CD4-positive, alpha-beta T cell (primary cell): ENCODE results near the gene FUT6. TPM values are rescaled to one million over a fixed set of nuclear protein-coding genes. Genes with fewer than 3 reads are reported as not detected.
A peak's percentile ranks its signal among the peaks of the same experiment; 100 is the strongest.

Source experiments
- ATAC-seq: fragments of 200-7000 bp; cut with Tn5 transposase; one replicate; pipeline ENCODE4 v1.10.0; 2022; ENCODE audit warnings: mild to moderate bottlenecking; ENCODE audit not compliant: poor library complexity
- CTCF ChIA-PET: fragments of 350-600 bp; sonication (Branson Sonifier 250); formaldehyde crosslinking; loops from one replicate; lab custom pipeline; 2021; ENCODE audit warnings: antibody characterized with exemption, inconsistent platforms; lab: Charles Lee
- POLR2A ChIA-PET: fragments of 350-600 bp; sonication (Branson Sonifier 250); formaldehyde crosslinking; loops from one replicate; lab custom pipeline; 2021; ENCODE audit warnings: antibody characterized with exemption, inconsistent platforms; lab: Charles Lee
- DNase-seq, 14 experiments: peaks; one replicate each; pipeline ENCODE4 v3.0.0-alpha.2; 2013 to 2020; ENCODE audit warnings: mixed read lengths in 2 of 14
- H3K27ac ChIP-seq, 2 donors: one replicate each; pipeline versions ENCODE4 v1.5.1 to v1.7.0; 2013; ENCODE audit warnings: low read length in 2 of 2, low read depth in 1 of 2, mild to moderate bottlenecking in 1 of 2
- H3K27me3 ChIP-seq, 2 experiments: 1 replicate in 1 of 2; 2 replicates in 1 of 2; pipeline versions ENCODE4 v1.6.1 to v1.7.0; 2013; ENCODE audit warnings: low read length in 2 of 2, control low read depth in 1 of 2, mild to moderate bottlenecking in 1 of 2, moderate library complexity in 1 of 2; ENCODE audit not compliant: insufficient read depth in 2 of 2, control insufficient read depth in 1 of 2
- H3K36me3 ChIP-seq: one replicate; pipeline ENCODE4 v1.6.1; 2013; ENCODE audit warnings: low read length, control low read depth; ENCODE audit not compliant: insufficient read depth
- H3K4me1 ChIP-seq: one replicate; pipeline ENCODE4 v1.6.1; 2013; ENCODE audit warnings: low read length, control low read depth; ENCODE audit not compliant: insufficient read depth
- H3K4me3 ChIP-seq: one replicate; pipeline ENCODE4 v1.5.1; 2013; ENCODE audit warnings: mild to moderate bottlenecking, low read length, moderate library complexity
- H3K9me3 ChIP-seq, 2 experiments: 1 replicate in 1 of 2; 2 replicates in 1 of 2; pipeline versions ENCODE4 v1.6.1 to v1.7.0; 2013; ENCODE audit warnings: low read length in 2 of 2, mild to moderate bottlenecking in 2 of 2, control low read depth in 1 of 2, moderate library complexity in 1 of 2; ENCODE audit not compliant: control insufficient read depth in 1 of 2, insufficient read depth in 1 of 2
- H3K27ac Mint-ChIP-seq: one replicate; pipeline ENCODE4 v1.8.0; 2020; ENCODE audit warnings: mixed read lengths
- H3K27me3 Mint-ChIP-seq: one replicate; pipeline ENCODE4 v1.8.0; 2021; ENCODE audit warnings: mixed read lengths
- H3K36me3 Mint-ChIP-seq: one replicate; pipeline ENCODE4 v1.8.0; 2021; ENCODE audit warnings: low read depth, mixed read lengths
- H3K4me1 Mint-ChIP-seq: one replicate; pipeline ENCODE4 v1.8.0; 2021; ENCODE audit warnings: low read depth, mixed read lengths
- H3K4me3 Mint-ChIP-seq: one replicate; pipeline ENCODE4 v1.8.0; 2020; ENCODE audit warnings: mild to moderate bottlenecking, mixed read lengths
- H3K9me3 Mint-ChIP-seq: one replicate; pipeline ENCODE4 v1.8.0; 2020; ENCODE audit warnings: mixed read lengths
- CTCF ChIP-seq: fragments of 200-600 bp; IDR thresholded peaks from one replicate; pipeline ENCODE4 v1.8.0; 2022; ENCODE audit warnings: antibody characterized with exemption, mild to moderate bottlenecking
- intact Hi-C, 2 experiments: fragments of 100-400 bp; cut with DNase I in 1 of 2; cut with micrococcal nuclease in 1 of 2; formaldehyde crosslinking; loops; one replicate each; pipeline versions ENCODE4 v1.15.1 to v1.9.0; 2023 to 2025; cut with DNase I, micrococcal nuclease
- total RNA-seq, 174 experiments: library from RNA in 2 of 174; stranded (reverse) in 2 of 174; gene quantifications; one replicate each; pipeline ENCODE4 v1.2.3 and lab custom pipeline; 2021 to 2026

FUT6 gene
- total RNA-seq, 2 experiments from 2014 or later: 0.17 TPM; not detected in 1

- CTCF ChIA-PET: no interaction called here
- H3K4me1 Mint-ChIP-seq: peaks cover 18% of the 10 kb centered on the region
- peaks cover 0 to 19% of the 10 kb centered on the region in 2 experiments for H3K9me3 ChIP-seq
- POLR2A ChIA-PET: interaction anchor here (0.7 kb wide), 1 partner anchor 23 kb away, joined by 3 read pairs; no protein-coding TSS in a partner anchor
- H3K27me3 ChIP-seq: peaks cover 16 to 19% of the 10 kb centered on the region in 2 experiments
- ATAC-seq: peak; percentile 24
- no peaks in the 10 kb centered on the region for H3K36me3 ChIP-seq
- peak; percentile 65 for TF ChIP-seq CTCF
- H3K4me3 ChIP-seq: peak overlapping the region; percentile 30
- intact Hi-C loops: loop anchor here in 1 of 2 experiments (2.0 to 5.0 kb wide), 3 partner anchors 19 to 172 kb away; partner anchors contain the start of gene RANBP3
- H3K9me3 Mint-ChIP-seq: no peaks in the 10 kb centered on the region
- H3K36me3 Mint-ChIP-seq: no peaks in the 10 kb centered on the region
- no peak overlapping the region for H3K27ac Mint-ChIP-seq
- H3K27ac ChIP-seq: no peak overlapping the region
- H3K4me3 Mint-ChIP-seq: peak overlapping the region; percentile 68
- H3K27me3 Mint-ChIP-seq: peaks cover 15% of the 10 kb centered on the region
- peaks cover 33% of the 10 kb centered on the region for H3K4me1 ChIP-seq
- peak; percentile 46 to 80 (median 59) for DNase-seq
Measured at GRCh38 chr19:5805462-5806132, 33.9 kb downstream of the FUT6 start.

- Histone ChIP-seq H3K4me1 (peaks cover 33% of the 10 kb centered on the region), H3K4me3 (peak within 1 kb of the TSS; percentile 47), H3K27me3 (peaks cover 24 to 26% of the 10 kb centered on the region in 2 experiments), H3K27ac (no peak within 1 kb of the TSS), H3K9me3 (peaks cover 0 to 22% of the 10 kb centered on the region in 2 experiments), H3K36me3 (no peaks in the 10 kb centered on the region)
- intact Hi-C loops: loop anchor here (1.0 to 5.0 kb wide), 5 partner anchors 13 to 558 kb away; partner anchors contain the start of genes RANBP3 (in 2 of the 2), VMAC (in 2 of the 2), CLPP (in 1 of the 2) and DUS3L (in 1 of the 2)
- TF ChIP-seq CTCF: no peak
- Mint-ChIP-seq H3K36me3 (no peaks in the 10 kb centered on the region), H3K27ac (peak within 1 kb of the TSS; percentile 68), H3K4me3 (peak within 1 kb of the TSS; percentile 82), H3K9me3 (no peaks in the 10 kb centered on the region), H3K27me3 (peaks cover 17% of the 10 kb centered on the region), H3K4me1 (peaks cover 18% of the 10 kb centered on the region)
- DNase-seq (peak in 11 of 14 experiments; percentile 30 to 78 (median 51)), ATAC-seq (peak; percentile 18)
- ChIA-PET CTCF (interaction anchor here (0.6 to 1.9 kb wide), 34 partner anchors 7 to 1817 kb away, joined by 3 to 63 read pairs (median 5); partner anchors contain the start of genes DUS3L, FEM1A, FUT6 and LONP1), POLR2A (interaction anchor here (0.5 to 1.7 kb wide), 12 partner anchors 10 to 1825 kb away, joined by 3 to 33 read pairs (median 5); partner anchors contain the start of genes DUS3L, NDUFA11, PET100 and RANBP3)
Measured at GRCh38 chr19:5804516-5805461, 34.7 kb downstream of the FUT6 start, which contains the start of gene NRTN. Gene NRTN, plus strand, starts transcription at chr19:5805067. Its CDS starts 19,099 bp downstream, at chr19:5824166.
